SU-DHL-6 (cell line): ENCODE measurements around the gene ARMC9.

ENCODE experiments used
- H2AFZ ChIP-seq: fragments of 200-600 bp; sonication (generic); 2 replicates; pipeline ENCODE4 v1.6.1; 2014; ENCODE audit warnings: low read depth, mild to moderate bottlenecking, moderate library complexity, mixed read lengths, antibody characterized with exemption, low read length; ENCODE audit not compliant: severe bottlenecking
- H3F3A ChIP-seq: fragments of 200-600 bp; shearing (Covaris generic); 2 replicates; pipeline ENCODE4 v1.6.0; 2016; ENCODE audit warnings: antibody characterized with exemption, mild to moderate bottlenecking; ENCODE audit not compliant: insufficient read depth
- H3K27ac ChIP-seq: fragments of 200-600 bp; sonication (generic); 2 replicates; pipeline ENCODE4 v1.5.1; 2016; ENCODE audit warnings: low read depth, mild to moderate bottlenecking, low read length, moderate library complexity, mixed read lengths
- H3K27me3 ChIP-seq: fragments of 200-600 bp; sonication (generic), shearing (Covaris generic); 2 replicates; pipeline ENCODE4 v1.6.0; 2014; ENCODE audit warnings: mild to moderate bottlenecking, low read length
- H3K36me3 ChIP-seq: fragments of 200-600 bp; sonication (generic); 2 replicates; pipeline ENCODE4 v1.6.1; 2014; ENCODE audit warnings: mild to moderate bottlenecking, low read length, mixed read lengths
- H3K4me2 ChIP-seq: fragments of 300-600, 200-600 bp; shearing (Covaris generic), sonication (generic); 2 replicates; pipeline ENCODE4 v1.6.0; 2014; ENCODE audit warnings: low read length, low read depth, mild to moderate bottlenecking; ENCODE audit not compliant: poor library complexity, severe bottlenecking
- H3K4me3 ChIP-seq: fragments of 200-600 bp; sonication (generic); 2 replicates; pipeline ENCODE4 v1.5.1; 2014; ENCODE audit warnings: antibody characterized with exemption, low read length, mild to moderate bottlenecking, mixed read lengths; ENCODE audit not compliant: insufficient read depth, poor library complexity, severe bottlenecking
- H3K79me2 ChIP-seq: fragments of 200-600 bp; sonication (generic); 2 replicates; pipeline ENCODE4 v1.6.1; 2014; ENCODE audit warnings: mild to moderate bottlenecking, low read length, moderate library complexity; ENCODE audit not compliant: insufficient read depth
- H3K9ac ChIP-seq: fragments of 200-600 bp; sonication (generic); 2 replicates; pipeline ENCODE4 v1.7.0; 2014; ENCODE audit warnings: mild to moderate bottlenecking, low read length
- H3K9me2 ChIP-seq: fragments of 200-600 bp; sonication (generic); replicated peaks from 2 replicates; pipeline ENCODE4 v1.6.1; 2014; ENCODE audit warnings: low read length; ENCODE audit not compliant: insufficient read depth
- H3K9me3 ChIP-seq: fragments of 200-600 bp; sonication (generic); 2 replicates; pipeline ENCODE4 v1.6.1; 2014; ENCODE audit warnings: low read length, mixed read lengths; ENCODE audit not compliant: insufficient read depth
- H4K20me1 ChIP-seq: fragments of 200-600 bp; sonication (generic); 2 replicates; pipeline ENCODE4 v1.6.1; 2014; ENCODE audit warnings: low read depth, mild to moderate bottlenecking, antibody characterized with exemption, low read length, moderate library complexity, mixed read lengths
- CTCF ChIP-seq: fragments of 200-600 bp; sonication (generic); IDR thresholded peaks from one replicate; pipeline ENCODE4 v1.5.1; 2017; ENCODE audit warnings: antibody characterized with exemption, mild to moderate bottlenecking, low read length, moderate library complexity; ENCODE audit not compliant: insufficient read depth, poor library complexity, severe bottlenecking
- EZH2phosphoT487 ChIP-seq: fragments of 200-600 bp; sonication (generic), shearing (Covaris generic); conservative IDR thresholded peaks from 2 replicates; pipeline ENCODE4 v1.6.1; 2018; ENCODE audit warnings: mild to moderate bottlenecking, antibody characterized with exemption, low read length, moderate library complexity, mixed read lengths

Gene ARMC9

GRCh38 chr2:231357931-231358330, 159.5 kb downstream of the ARMC9 start:
- Histone ChIP-seq H3K4me2 (no peak overlapping the region), H3K27me3 (no peaks in the 10 kb centered on the region), H3K4me3 (no peak overlapping the region), H4K20me1 (no peaks in the 10 kb centered on the region), H3F3A (peaks cover 4% of the 10 kb centered on the region; the same call in 1 of the 2 replicates), H2AFZ (no peak overlapping the region), H3K27ac (no peak overlapping the region), H3K9me3 (no peaks in the 10 kb centered on the region), H3K9me2 (no peaks in the 10 kb centered on the region), H3K36me3 (no peaks in the 10 kb centered on the region), H3K79me2 (no peaks in the 10 kb centered on the region), H3K9ac (no peak overlapping the region)
- TF ChIP-seq EZH2phosphoT487 (no peak), CTCF (no peak)

GRCh38 chr2:231359441-231359840, 161.0 kb downstream of the ARMC9 start:
- Histone ChIP-seq H3K4me2 (no peak overlapping the region), H4K20me1 (no peaks in the 10 kb centered on the region), H3K79me2 (no peaks in the 10 kb centered on the region), H2AFZ (no peak overlapping the region), H3F3A (peaks cover 4% of the 10 kb centered on the region; the same call in 1 of the 2 replicates), H3K4me3 (no peak overlapping the region), H3K27ac (no peak overlapping the region), H3K9me2 (no peaks in the 10 kb centered on the region), H3K9me3 (no peaks in the 10 kb centered on the region), H3K27me3 (no peaks in the 10 kb centered on the region), H3K36me3 (no peaks in the 10 kb centered on the region), H3K9ac (no peak overlapping the region)
- no peak for TF ChIP-seq EZH2phosphoT487
- no peak for TF ChIP-seq CTCF

GRCh38 chr2:231359948-231360347, 161.5 kb downstream of the ARMC9 start:
- H3K9me3 ChIP-seq, result no peaks in the 10 kb centered on the region
- no peak for TF ChIP-seq EZH2phosphoT487
- no peak for TF ChIP-seq CTCF
- no peaks in the 10 kb centered on the region for H3K9me2 ChIP-seq
- no peak overlapping the region for H3K9ac ChIP-seq
- H2AFZ ChIP-seq, result no peak overlapping the region
- peaks cover 4% of the 10 kb centered on the region; the same call in 1 of the 2 replicates for H3F3A ChIP-seq
- H3K36me3 ChIP-seq, result no peaks in the 10 kb centered on the region
- H3K27me3 ChIP-seq, result no peaks in the 10 kb centered on the region
- no peak overlapping the region for H3K4me2 ChIP-seq
- no peaks in the 10 kb centered on the region for H4K20me1 ChIP-seq
- H3K79me2 ChIP-seq, result no peaks in the 10 kb centered on the region
- H3K4me3 ChIP-seq, result no peak overlapping the region
- H3K27ac ChIP-seq, result no peak overlapping the region
